Coronary artery (tissue), 2 donors: ENCODE measurements around the gene TSC22D1.
A peak's percentile ranks its signal among the peaks of the same experiment; 100 is the strongest.

Source experiments
- DNase-seq: peaks from one replicate; pipeline ENCODE4 v3.0.0-alpha.2; 2017; ENCODE audit warnings: low spot score
- H3K27ac ChIP-seq, 2 donors: fragments of 200-600 bp; sonication (generic); one replicate each; pipeline ENCODE4 v1.5.1; 2016 to 2019
- H3K4me3 ChIP-seq: fragments of 200-600 bp; sonication (generic); 2 replicates; pipeline ENCODE4 v1.5.1; 2016; ENCODE audit warnings: mild to moderate bottlenecking, moderate library complexity
- TF ChIP-seq, protein P1 (sequence below): fragments of 200-600 bp; sonication (generic); IDR thresholded peaks from one replicate; pipeline ENCODE4 v1.5.1; 2019; ENCODE audit warnings: antibody characterized with exemption

Gene TSC22D1

DNA sequence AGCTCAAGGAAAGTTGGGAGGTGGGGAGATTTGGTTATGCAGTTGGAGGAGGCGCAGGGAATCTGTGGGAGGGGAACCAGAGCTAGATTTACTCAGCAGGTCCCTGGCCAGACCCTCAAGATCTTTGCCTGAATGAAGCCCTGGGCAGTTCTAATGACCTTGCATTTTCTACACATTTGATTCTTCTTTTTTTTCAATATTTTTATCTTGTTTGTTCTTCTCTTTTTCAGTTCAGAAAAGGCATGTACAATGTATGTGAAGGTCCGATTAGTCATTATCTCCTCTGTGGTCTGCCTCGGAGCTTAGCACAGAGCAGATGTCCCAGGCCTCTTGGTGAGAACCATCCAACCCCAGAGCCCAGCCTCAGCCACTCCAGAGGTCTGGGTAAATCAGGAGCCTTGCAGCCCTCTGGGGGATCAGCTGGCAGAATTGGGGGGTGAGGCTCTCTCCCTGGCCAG lies 178.3 kb downstream of the TSC22D1 start:
- TF ChIP-seq, protein P1, sequence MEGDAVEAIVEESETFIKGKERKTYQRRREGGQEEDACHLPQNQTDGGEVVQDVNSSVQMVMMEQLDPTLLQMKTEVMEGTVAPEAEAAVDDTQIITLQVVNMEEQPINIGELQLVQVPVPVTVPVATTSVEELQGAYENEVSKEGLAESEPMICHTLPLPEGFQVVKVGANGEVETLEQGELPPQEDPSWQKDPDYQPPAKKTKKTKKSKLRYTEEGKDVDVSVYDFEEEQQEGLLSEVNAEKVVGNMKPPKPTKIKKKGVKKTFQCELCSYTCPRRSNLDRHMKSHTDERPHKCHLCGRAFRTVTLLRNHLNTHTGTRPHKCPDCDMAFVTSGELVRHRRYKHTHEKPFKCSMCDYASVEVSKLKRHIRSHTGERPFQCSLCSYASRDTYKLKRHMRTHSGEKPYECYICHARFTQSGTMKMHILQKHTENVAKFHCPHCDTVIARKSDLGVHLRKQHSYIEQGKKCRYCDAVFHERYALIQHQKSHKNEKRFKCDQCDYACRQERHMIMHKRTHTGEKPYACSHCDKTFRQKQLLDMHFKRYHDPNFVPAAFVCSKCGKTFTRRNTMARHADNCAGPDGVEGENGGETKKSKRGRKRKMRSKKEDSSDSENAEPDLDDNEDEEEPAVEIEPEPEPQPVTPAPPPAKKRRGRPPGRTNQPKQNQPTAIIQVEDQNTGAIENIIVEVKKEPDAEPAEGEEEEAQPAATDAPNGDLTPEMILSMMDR, result no peak
- H3K4me3 ChIP-seq, result no peak overlapping the region
- peak; percentile 52 for DNase-seq
- H3K27ac ChIP-seq, result no peak overlapping the region

DNA sequence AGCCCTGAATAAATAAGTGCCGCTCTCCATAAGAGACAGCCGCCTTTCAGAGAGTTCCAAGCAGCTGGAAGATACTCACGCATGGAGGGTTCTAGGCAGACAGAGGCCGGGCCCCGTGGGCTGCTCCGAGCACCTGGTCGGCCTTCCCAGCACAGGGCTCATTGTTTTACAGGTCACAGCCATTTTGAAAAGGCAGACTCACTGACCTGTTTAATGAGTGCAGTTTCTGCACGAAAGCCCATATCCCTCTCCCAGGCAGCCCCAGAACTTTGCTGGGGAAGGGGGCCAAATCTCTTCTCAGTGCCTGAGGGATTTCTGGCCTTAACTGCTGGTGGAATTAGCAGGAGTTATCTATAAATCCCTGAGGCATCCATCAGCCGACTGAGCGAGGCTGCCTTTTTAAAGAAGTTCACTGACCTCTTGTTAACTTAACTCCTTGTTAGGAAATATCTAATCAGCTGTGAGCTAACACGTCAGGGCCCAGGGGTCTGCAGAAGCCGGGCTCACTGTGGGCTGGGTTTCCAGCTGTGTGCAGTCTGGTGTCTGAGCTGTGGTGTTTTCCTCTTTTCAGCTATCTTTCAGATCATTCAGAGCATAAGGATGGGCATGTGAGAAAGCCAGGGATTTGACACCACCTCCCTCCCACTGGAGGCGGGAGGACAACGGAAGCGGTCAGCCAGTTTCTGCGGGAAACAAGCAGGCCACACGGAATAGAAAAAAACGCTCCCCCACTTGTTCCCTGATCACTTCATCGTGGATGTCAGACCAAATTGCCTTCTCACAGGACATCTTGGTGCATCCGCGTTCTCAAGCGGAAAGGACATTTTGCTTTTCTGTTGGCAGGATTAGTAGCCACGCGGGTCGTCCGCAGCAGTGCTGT lies 179.2 kb downstream of the TSC22D1 start:
- Histone ChIP-seq H3K4me3 (no peak overlapping the region), H3K27ac (peak overlapping the region in 1 of 2 donors; percentile 8)
- peak; percentile 68 for DNase-seq
- TF ChIP-seq, protein P1, result no peak

DNA sequence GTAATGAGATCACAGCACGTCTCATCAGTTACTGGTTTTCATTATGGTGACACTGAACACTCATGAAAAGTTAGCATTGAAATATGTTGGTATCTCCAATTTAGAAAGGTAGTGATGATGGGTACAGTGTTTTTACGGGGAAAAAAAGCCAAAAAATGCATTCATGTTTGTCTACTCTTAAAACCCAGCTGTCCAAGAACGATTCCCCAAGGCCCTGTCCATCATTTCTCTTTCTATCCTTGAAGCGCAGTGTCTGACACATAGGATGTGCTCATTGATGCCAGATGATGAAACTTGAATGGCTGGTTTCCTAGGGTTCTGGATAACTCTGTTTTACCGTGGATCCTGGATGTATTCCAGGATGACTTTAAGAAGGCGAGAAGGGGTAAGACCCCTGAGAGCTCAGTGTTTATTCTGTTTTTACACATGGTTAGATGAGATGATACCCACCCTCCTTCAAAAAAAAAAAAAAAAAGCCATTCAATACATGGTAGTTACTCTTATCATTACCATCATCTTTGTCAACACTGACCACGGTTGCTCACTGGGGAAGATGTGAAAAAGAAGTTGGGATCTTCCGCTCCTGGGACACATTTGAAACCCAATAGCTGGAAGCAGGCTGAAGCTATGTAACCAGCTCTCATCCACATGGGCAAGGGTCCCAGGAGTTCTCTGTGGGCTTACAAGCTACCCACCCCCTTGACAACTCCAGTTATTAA lies 180.0 kb downstream of the TSC22D1 start:
- Histone ChIP-seq H3K4me3 (no peak overlapping the region), H3K27ac (no peak overlapping the region)
- DNase-seq, result no peak
- TF ChIP-seq, protein P1, result no peak

GRCh38 chr13:44394658-44395057 lies 181.5 kb downstream of the TSC22D1 start:
- Histone ChIP-seq H3K4me3 (no peak overlapping the region), H3K27ac (no peak overlapping the region)
- TF ChIP-seq, protein P1, result no peak
- DNase-seq, result no peak

DNA sequence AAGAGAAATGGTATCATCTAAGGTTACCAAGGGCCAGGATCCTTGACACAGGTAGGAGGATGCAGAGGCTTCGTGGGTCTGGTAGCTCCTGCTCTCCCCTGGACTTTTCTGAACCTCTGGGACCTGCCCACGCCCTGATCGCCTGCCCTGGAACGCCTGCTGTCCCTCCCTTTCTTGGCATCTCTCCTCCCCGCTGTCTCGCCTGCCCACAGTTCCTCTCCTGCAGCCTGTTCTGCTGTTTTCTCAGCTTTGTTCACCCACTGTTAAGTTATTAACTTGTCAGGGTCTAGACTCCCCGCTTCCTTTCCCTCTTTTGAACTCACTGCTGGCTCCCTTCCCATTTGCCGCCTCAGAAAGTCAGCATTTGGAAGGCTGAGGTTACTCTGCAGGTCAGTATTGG lies 182.7 kb downstream of the TSC22D1 start:
- TF ChIP-seq, protein P1, result no peak
- DNase-seq, result peak; percentile 54
- Histone ChIP-seq H3K4me3 (no peak overlapping the region), H3K27ac (no peak overlapping the region)

DNA sequence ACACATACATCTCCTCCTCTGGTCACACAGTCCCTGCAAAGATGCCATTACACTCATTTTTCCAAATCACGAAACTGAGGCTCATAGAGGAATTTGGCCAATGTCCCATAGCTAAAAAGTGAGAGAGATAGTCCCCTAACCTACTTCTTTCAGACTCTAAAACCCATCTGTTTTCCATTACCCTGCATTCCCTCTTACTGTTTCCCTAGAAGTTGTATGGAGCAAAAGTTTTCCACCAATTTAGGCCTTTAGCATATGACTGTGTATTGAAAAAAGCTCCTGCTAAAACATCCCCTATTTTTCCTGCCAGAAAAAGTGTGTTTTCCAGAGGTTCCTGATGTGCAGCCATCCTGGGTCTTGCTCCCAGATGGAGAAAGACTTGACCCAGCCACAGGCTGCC lies 186.3 kb downstream of the TSC22D1 start:
- Histone ChIP-seq H3K27ac (no peak overlapping the region), H3K4me3 (no peak overlapping the region)
- no peak for DNase-seq
- TF ChIP-seq, protein P1, result no peak
